HL-60 (cell line): Measurements from ENCODE around the gene RALY.

Source experiments
- CTCF ChIP-seq: IDR thresholded peaks from one replicate; pipeline ENCODE4 v1.5.1; 2011; ENCODE audit warnings: low read length, control low read depth, inconsistent platforms; ENCODE audit not compliant: insufficient read depth
- GABPA ChIP-seq: IDR thresholded peaks from 2 replicates; pipeline ENCODE4 v1.6.1; 2012; ENCODE audit warnings: low read depth
- POLR2AphosphoS5 ChIP-seq: IDR thresholded peaks from 2 replicates; pipeline ENCODE4 v1.6.1; 2012; ENCODE audit warnings: low read depth
- REST ChIP-seq: IDR thresholded peaks from 2 replicates; pipeline ENCODE4 v1.6.1; 2012; ENCODE audit warnings: low read depth; ENCODE audit not compliant: insufficient replicate concordance
- SPI1 ChIP-seq: IDR thresholded peaks from 2 replicates; pipeline ENCODE4 v1.6.1; 2012; ENCODE audit warnings: low read depth, mild to moderate bottlenecking, borderline replicate concordance

- TF ChIP-seq CTCF (no peak), GABPA (no peak), POLR2AphosphoS5 (no peak), REST (no peak), SPI1 (no peak)
Observed at GRCh38 chr20:34017610-34018009, 23.9 kb downstream of the RALY start.
